BLaER1 treated with 17β-estradiol and CSF1 and Interleukin-3, amounts not matched to agents 10 nM and 100 nM (cell line): Measurements from ENCODE around the gene NRTN.

ENCODE experiments used
- H3K27ac ChIP-seq, 11 experiments: shearing (Covaris generic); formaldehyde crosslinking; 2 replicates each; pipeline ENCODE4 v1.8.1; 2022
- H3K27me3 ChIP-seq, 11 experiments: shearing (Covaris generic); formaldehyde crosslinking; 2 replicates each; pipeline ENCODE4 v1.8.1; 2022
- H3K36me3 ChIP-seq, 11 experiments: shearing (Covaris generic); formaldehyde crosslinking; 2 replicates each; pipeline ENCODE4 v1.8.1; 2022
- H3K4me1 ChIP-seq, 10 experiments: shearing (Covaris generic); formaldehyde crosslinking; 2 replicates each; pipeline ENCODE4 v1.8.1; 2022
- H3K4me2 ChIP-seq, 11 experiments: shearing (Covaris generic); formaldehyde crosslinking; 2 replicates each; pipeline ENCODE4 v1.8.1; 2022
- H3K4me3 ChIP-seq, 10 experiments: shearing (Covaris generic); formaldehyde crosslinking; 2 replicates each; pipeline ENCODE4 v1.8.1; 2022
- H3K9ac ChIP-seq, 11 experiments: shearing (Covaris generic); formaldehyde crosslinking; 2 replicates each; pipeline ENCODE4 v1.8.1; 2022
- H3K9me3 ChIP-seq, 11 experiments: shearing (Covaris generic); formaldehyde crosslinking; replicated peaks in 1 of 11; 2 replicates each; pipeline ENCODE4 v1.8.1; 2022
- H4K20me1 ChIP-seq, 11 experiments: shearing (Covaris generic); formaldehyde crosslinking; 2 replicates each; pipeline ENCODE4 v1.8.1; 2022
- Cebpa-rat ChIP-seq, 11 experiments: shearing (Covaris generic); IDR thresholded peaks; 2 replicates each; pipeline ENCODE4 v1.8.1; 2022

NRTN gene

DNA sequence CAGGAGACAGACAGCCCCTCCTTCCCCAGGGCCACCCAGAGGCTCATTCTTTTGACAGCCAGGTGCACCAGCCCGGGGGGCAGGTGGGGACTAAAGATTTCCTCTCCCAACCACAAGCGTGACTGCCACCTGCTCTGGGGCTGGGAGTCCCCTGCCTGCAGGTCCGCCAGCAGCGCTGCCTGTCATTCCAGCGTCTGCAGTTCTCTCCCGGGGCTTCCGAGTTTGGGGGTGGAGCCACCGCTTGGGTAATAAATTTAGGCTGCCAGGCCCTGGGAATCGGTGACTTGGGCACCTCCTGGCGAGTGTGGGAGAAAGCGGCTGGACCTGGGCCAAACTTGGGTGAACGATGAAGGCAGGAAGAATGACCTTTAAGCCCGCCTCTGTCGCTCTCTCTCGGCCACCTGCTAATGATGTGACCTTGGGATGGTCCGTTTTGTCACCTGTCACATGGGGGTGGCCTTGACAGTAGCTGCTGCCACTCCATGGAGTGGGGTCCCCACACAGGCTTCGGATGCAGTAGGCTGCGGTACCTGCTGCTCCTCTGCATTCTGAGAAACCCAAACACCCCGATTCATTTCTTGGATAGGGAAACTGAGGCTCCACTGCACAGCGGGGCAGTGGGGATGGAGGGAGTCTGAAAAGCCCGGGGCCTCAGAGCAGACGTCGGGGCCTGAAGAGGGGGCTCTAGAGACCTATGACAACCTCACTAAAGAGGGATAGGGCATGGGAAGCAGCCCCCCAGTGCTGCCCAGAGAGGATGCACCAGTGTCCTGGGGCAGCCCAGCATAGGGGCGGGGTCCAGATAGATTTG lies 21.9 kb downstream of the NRTN start:
- TF ChIP-seq Cebpa-rat (IDR thresholded peaks at IDR 0.05): no peak
- Histone ChIP-seq H3K9me3 (no peaks in the 10 kb centered on the region), H3K4me3 (peak overlapping the region in 9 of 10 experiments; percentile 57 to 81 (median 68); a peak in 18 of 20 replicates), H3K9ac (peak overlapping the region in 8 of 11 experiments; percentile 84 to 95 (median 90); a peak in 13 of 22 replicates), H3K4me1 (peaks cover 28 to 40% (median 35%) of the 10 kb centered on the region in 10 experiments), H3K27me3 (0 out of 22 replicates have a peak, but pooled peaks cover 0 to 8% (median 0%) of the 10 kb centered on the region in 11 experiments), H4K20me1 (peaks cover 0 to 6% (median 0%) of the 10 kb centered on the region in 11 experiments; a peak in 4 of 22 replicates), H3K4me2 (peak overlapping the region; percentile 61 to 99 (median 97)), H3K27ac (peak overlapping the region in 8 of 11 experiments; percentile 86 to 98 (median 93); a peak in 7 of 22 replicates), H3K36me3 (no peaks in the 10 kb centered on the region)

DNA sequence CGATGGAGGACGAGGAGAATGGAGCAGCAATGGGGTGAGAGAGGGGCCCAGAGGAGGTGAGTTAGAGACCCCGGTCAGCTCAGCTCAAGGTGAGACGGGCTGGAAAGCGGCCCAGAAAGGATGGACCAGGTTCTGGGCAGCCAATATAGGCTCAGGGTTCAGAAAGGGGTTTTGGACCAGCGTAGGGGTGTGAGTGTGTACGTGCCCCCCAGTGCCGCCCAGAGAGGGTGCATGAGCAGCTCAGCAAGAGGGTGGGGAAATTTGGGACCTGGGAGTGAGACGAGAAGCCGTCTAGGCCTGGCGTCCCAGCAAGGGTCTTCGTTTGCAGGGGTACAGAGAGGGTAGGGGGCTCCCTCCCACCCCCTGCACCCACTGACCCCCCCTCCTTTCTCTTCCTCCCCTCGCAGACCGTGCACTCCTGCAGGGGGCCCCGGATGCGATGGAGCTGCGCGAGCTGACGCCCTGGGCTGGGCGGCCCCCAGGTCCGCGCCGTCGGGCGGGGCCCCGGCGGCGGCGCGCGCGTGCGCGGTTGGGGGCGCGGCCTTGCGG lies 22.5 kb downstream of the NRTN start:
- Histone ChIP-seq H3K9ac (peak overlapping the region; percentile 84 to 95 (median 90)), H3K4me2 (peak overlapping the region; percentile 61 to 99 (median 97)), H3K4me1 (peaks cover 28 to 40% (median 35%) of the 10 kb centered on the region in 10 experiments), H3K27me3 (0 out of 22 replicates have a peak, but pooled peaks cover 0 to 8% (median 0%) of the 10 kb centered on the region in 11 experiments), H3K9me3 (no peaks in the 10 kb centered on the region), H3K4me3 (peak overlapping the region; percentile 57 to 81 (median 70)), H3K36me3 (no peaks in the 10 kb centered on the region), H4K20me1 (peaks cover 0 to 6% (median 0%) of the 10 kb centered on the region in 11 experiments; a peak in 5 of 22 replicates), H3K27ac (peak overlapping the region; percentile 85 to 98 (median 92); a peak in 21 of 22 replicates)
- no peak for TF ChIP-seq Cebpa-rat (IDR thresholded peaks at IDR 0.05)

DNA sequence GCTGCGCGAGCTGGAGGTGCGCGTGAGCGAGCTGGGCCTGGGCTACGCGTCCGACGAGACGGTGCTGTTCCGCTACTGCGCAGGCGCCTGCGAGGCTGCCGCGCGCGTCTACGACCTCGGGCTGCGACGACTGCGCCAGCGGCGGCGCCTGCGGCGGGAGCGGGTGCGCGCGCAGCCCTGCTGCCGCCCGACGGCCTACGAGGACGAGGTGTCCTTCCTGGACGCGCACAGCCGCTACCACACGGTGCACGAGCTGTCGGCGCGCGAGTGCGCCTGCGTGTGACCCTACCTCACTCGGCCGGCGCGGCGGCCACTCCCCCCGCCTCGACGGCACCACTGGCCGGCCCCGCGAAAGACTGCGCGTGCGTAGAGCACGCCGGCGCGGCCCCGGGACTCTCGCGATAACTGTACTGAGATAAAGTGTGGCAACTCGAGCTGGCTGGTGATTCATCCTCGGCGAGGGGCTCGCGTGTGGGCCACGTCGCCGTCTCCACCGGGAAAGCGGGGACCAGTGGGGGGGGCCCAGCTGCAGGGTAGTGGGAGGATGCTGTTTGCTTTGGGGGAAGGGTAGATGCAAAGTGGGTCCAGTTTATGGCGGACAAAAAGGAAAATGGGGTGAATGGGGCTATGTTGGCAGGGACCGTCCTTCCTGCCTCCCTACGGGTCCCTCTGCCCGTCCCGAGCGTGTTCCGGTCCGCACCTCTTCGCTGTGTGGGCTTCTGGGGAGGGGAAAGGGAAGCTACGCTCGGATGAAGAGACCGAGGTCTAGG lies 23.2 kb downstream of the NRTN start:
- H3K4me2 ChIP-seq: peak overlapping the region; percentile 85 to 99 (median 97)

DNA sequence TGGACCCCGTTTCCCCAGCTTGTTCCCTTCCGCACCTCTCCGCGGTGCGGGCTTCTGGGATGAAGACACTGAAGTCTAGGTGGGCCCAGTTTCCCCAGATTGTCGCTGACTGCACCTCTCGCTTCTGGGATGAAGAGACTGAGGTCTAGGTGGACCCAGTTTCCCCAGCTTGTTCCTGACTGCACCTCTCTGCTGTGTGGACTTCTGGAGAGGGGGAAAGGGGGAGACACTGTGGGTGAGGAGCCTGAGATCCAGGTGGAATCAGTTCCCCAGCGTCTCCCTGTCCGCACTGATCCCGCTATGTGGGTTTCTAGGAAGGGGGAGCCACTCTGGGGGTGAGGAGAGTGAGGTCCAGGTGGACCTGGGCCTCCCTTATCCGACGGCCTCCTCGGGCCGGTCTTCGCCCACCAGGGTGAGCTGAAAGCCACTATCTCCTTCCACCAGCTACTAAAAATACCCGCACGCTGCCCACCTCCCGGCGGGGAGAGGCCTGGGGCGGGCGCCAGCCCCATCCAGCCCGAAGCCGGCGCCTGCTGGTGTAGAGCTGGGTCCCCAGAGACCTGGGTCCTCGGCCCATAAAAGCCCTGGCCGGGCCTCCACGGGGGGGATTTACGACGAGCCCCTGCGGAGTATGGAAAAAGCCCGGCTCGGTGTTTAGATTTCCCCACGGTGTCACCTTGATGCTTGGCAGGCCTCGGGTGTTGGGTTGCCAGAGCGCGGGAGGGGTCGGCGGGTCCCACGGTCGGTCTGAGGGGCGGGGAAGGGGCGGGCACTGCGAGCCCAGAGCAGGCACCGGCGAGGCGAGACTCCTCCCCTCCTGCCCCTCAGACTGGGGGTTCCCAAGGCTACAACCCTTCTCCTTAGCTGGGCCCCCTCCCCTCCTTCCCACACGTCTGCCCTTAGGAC lies 24.0 kb downstream of the NRTN start:
- Histone ChIP-seq H3K4me2 (peak overlapping the region; percentile 85 to 99 (median 97)), H3K36me3 (no peaks in the 10 kb centered on the region), H3K27me3 (0 out of 22 replicates have a peak, but pooled peaks cover 0 to 8% (median 0%) of the 10 kb centered on the region in 11 experiments), H3K9ac (peak overlapping the region; percentile 84 to 95 (median 90)), H3K4me3 (peak overlapping the region; percentile 57 to 81 (median 70)), H4K20me1 (peaks cover 0 to 6% (median 0%) of the 10 kb centered on the region in 11 experiments; a peak in 5 of 22 replicates), H3K27ac (peak overlapping the region; percentile 85 to 98 (median 92)), H3K9me3 (no peaks in the 10 kb centered on the region), H3K4me1 (peaks cover 28 to 40% (median 35%) of the 10 kb centered on the region in 10 experiments)
- no peak for TF ChIP-seq Cebpa-rat (IDR thresholded peaks at IDR 0.05)

More for the DNA sequence above, 23.2 kb downstream of the NRTN start:
- Histone ChIP-seq H3K9ac (peak overlapping the region; percentile 84 to 95 (median 90)), H3K4me3 (peak overlapping the region; percentile 57 to 81 (median 70)), H3K27ac (peak overlapping the region; percentile 85 to 98 (median 92)), H3K36me3 (no peaks in the 10 kb centered on the region), H3K4me1 (peaks cover 28 to 40% (median 35%) of the 10 kb centered on the region in 10 experiments), H3K9me3 (no peaks in the 10 kb centered on the region), H3K27me3 (0 out of 22 replicates have a peak, but pooled peaks cover 0 to 8% (median 0%) of the 10 kb centered on the region in 11 experiments), H4K20me1 (peaks cover 0 to 6% (median 0%) of the 10 kb centered on the region in 11 experiments; a peak in 5 of 22 replicates)
- 0 out of 22 replicates have a peak, but pooled peaks of 1 of the 11 experiments have one; percentile 22 for TF ChIP-seq Cebpa-rat (IDR thresholded peaks at IDR 0.05)

DNA sequence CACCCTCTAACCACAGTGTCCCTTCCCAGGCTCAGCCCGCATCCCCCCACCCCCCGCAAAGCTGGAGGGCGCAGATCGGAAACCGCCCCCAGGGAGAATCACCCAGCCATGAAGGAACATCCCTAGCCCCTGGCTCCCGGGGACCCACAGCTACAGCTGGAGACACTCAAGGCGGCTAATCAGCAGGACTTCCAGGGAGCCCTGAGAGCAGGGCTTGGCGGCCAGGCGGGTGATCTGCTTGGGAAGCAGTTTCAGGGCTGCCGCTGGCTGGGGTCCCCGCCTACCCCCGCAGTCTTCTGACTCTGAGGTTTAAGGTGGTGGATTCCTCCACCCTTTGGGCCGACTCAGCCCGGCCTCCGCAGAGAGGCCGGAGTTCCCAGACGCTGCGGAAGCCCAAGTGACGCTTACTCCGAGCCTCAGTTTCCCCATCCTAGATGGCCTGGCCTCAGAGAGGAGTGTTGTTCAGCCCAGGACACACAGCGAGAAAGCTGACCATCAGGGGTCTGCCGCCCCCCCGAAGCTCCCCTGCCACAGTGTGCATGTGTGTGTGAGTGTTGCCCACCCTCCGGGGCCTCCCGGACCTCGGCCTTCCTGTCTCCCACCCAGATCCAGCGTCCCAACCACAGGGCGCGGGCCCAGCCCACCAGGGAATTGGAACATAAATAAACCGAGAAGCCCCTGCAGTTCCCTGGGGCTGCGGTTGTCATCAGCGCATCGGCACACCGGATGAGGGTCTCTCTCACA lies 24.9 kb downstream of the NRTN start:
- Histone ChIP-seq H3K4me3 (peak overlapping the region; percentile 57 to 81 (median 70)), H3K9ac (peak overlapping the region; percentile 84 to 95 (median 90); a peak in 21 of 22 replicates), H3K27ac (peak overlapping the region in 10 of 11 experiments; percentile 86 to 98 (median 92); a peak in 17 of 22 replicates), H3K4me2 (peak overlapping the region; percentile 85 to 99 (median 97)), H4K20me1 (peaks cover 0 to 6% (median 0%) of the 10 kb centered on the region in 11 experiments; a peak in 5 of 22 replicates), H3K9me3 (no peaks in the 10 kb centered on the region), H3K4me1 (peaks cover 28 to 43% (median 35%) of the 10 kb centered on the region in 10 experiments), H3K36me3 (no peaks in the 10 kb centered on the region), H3K27me3 (0 out of 22 replicates have a peak, but pooled peaks cover 0 to 8% (median 0%) of the 10 kb centered on the region in 11 experiments)
- no peak for TF ChIP-seq Cebpa-rat (IDR thresholded peaks at IDR 0.05)

DNA sequence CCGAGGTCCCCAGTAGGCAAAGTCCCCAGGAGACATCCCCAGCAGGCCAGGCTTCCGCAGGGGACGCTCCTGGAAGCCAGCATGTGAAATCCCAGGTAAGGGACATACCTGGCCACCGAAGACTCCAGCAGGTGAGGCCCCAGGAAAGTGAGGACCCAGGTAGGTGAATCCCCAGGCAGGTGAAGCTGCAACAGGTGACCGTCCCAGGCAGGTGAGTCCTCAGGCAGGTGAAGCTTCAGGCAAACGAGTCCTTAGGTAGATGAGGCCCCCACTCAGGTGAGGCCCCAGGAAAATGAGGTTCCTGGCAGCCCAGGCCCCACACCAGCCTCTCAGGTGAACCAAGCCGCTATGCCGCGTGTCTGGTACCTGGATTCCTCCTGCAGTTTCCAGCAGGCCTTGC lies 26.3 kb downstream of the NRTN start:
- no peaks in the 10 kb centered on the region for H3K36me3 ChIP-seq
- H3K4me3 ChIP-seq: no peak overlapping the region
- TF ChIP-seq Cebpa-rat (IDR thresholded peaks at IDR 0.05): no peak
- no peak overlapping the region for H3K9ac ChIP-seq
- H3K9me3 ChIP-seq: no peaks in the 10 kb centered on the region
- peaks cover 0 to 6% (median 0%) of the 10 kb centered on the region in 11 experiments; a peak in 5 of 22 replicates for H4K20me1 ChIP-seq
- H3K27ac ChIP-seq: no peak overlapping the region
- 0 out of 22 replicates have a peak, but pooled peaks cover 0 to 8% (median 0%) of the 10 kb centered on the region in 11 experiments for H3K27me3 ChIP-seq
- H3K4me2 ChIP-seq: no peak overlapping the region
- peaks cover 28 to 42% (median 34%) of the 10 kb centered on the region in 10 experiments for H3K4me1 ChIP-seq

DNA sequence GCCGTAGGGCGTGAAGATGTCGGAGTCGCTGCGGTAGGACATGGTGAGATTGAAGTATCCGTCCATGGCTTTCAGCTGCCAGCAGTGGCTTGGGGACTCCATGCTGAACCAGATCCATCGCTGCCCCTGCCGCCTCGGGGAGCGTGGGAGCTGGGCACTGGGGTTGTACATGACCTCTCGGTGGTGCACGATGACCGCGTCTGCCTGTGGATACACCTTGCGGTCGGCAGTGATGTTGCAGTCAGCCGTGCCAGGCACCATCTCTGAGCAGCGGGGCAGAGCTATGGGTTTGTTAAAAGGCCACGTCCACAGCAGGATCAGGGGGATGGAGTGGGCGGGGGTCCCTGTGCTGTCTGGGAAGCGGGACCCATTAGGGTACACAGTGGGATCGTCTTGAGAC lies 27.2 kb downstream of the NRTN start:
- Histone ChIP-seq H3K36me3 (no peaks in the 10 kb centered on the region), H3K4me1 (peaks cover 22 to 33% (median 27%) of the 10 kb centered on the region in 10 experiments), H3K27me3 (0 out of 22 replicates have a peak, but pooled peaks cover 0 to 8% (median 0%) of the 10 kb centered on the region in 11 experiments), H4K20me1 (peaks cover 0 to 6% (median 0%) of the 10 kb centered on the region in 11 experiments; a peak in 5 of 22 replicates), H3K4me2 (no peak overlapping the region), H3K9me3 (no peaks in the 10 kb centered on the region), H3K9ac (no peak overlapping the region), H3K4me3 (no peak overlapping the region), H3K27ac (no peak overlapping the region)
- TF ChIP-seq Cebpa-rat (IDR thresholded peaks at IDR 0.05): no peak
